ENCODE results near the gene HMCES.

HMCES gene, protein sequence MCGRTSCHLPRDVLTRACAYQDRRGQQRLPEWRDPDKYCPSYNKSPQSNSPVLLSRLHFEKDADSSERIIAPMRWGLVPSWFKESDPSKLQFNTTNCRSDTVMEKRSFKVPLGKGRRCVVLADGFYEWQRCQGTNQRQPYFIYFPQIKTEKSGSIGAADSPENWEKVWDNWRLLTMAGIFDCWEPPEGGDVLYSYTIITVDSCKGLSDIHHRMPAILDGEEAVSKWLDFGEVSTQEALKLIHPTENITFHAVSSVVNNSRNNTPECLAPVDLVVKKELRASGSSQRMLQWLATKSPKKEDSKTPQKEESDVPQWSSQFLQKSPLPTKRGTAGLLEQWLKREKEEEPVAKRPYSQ

GRCh38 chr3:129278439-129278965 is at the start of gene HMCES:
Gene HMCES (plus strand): TSS chr3:129278870. CDS start chr3:129279733, 863 bp downstream.
- DNase-seq (ENCODE audit: low read depth in 2 of 2): peak; percentile 85 to 86

- no peak for DNase-seq (ENCODE audit: low read depth in 2 of 2)
These were observed 49.6 kb upstream of the HMCES start for GRCh38 chr3:129228891-129229585.

GRCh38 chr3:129230311-129231019 is 48.2 kb upstream of the HMCES start:
- no peak for DNase-seq (ENCODE audit: low read depth in 2 of 2)

- DNase-seq (ENCODE audit: low read depth in 2 of 2): no peak
These were observed 47.1 kb upstream of the HMCES start for GRCh38 chr3:129231331-129232119.

DNA sequence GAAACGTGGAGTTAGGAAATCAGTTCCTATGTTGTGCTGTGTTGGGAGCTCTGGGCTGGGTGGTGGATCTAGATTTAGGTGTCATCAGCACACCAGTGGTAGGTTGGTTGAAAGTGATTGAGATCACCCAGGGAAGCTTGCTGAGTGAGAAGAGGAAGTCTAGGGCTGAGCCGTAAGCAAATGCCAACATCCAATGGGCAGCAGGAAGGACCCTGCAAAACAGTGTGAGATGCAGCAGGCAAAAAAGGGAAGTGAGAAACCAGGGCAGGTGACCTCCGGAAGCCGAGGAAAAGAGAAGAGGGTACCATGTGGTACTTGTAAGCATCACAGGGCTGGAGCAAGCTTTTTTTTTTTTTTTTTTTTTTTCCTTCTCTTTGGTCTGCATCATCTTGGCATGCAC is 45.1 kb upstream of the HMCES start:
- no peak for DNase-seq (ENCODE audit: low read depth in 2 of 2)

DNA sequence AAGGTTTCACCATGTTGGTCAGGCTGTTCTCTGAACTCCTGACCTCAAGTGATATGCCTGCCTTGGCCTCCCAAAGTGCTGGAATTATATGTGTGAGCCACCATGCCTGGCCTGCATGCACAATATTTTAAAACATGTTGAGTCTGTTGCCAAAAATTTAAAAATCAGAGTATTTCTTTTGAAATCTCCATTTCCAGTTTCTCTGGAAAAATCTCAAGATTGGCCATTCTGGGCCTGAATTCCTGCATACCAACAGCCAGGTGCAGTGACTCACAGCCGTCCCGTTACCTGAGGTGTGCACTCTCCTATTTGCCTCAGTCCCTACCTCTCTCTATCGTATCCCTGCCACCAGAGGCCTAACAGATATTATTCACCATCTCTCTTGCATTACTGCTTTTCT is 44.2 kb upstream of the HMCES start:
- no peak for DNase-seq (ENCODE audit: low read depth in 2 of 2)

DNA sequence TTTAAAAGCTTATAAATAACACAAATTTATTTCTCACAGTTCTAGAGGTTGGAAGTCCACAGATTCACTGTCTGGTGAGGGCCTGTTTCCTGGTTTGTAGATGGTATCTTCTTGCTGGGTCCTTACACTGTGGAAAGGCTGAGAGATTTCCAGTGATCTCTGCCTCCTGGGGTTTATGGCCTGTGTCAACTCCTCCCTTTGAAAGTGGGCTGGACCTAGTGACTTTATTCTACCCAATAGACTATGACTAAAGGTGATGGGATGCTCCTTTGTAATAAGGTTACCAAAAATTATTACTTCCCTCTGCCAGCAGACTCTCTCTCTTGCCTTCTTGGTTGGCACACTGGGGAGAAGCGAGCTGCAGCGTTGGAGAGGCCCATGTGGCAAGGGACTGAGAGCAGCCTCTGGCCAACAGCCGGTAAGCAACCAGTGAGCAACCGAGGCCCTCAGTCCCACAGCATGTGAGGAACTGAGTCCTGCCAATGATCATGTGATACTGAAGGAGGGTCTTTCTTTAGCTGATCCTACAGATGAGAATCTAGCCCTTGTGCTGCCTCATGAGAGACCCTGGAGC is 43.2 kb upstream of the HMCES start:
- DNase-seq (ENCODE audit: low read depth in 2 of 2): no peak

DNA sequence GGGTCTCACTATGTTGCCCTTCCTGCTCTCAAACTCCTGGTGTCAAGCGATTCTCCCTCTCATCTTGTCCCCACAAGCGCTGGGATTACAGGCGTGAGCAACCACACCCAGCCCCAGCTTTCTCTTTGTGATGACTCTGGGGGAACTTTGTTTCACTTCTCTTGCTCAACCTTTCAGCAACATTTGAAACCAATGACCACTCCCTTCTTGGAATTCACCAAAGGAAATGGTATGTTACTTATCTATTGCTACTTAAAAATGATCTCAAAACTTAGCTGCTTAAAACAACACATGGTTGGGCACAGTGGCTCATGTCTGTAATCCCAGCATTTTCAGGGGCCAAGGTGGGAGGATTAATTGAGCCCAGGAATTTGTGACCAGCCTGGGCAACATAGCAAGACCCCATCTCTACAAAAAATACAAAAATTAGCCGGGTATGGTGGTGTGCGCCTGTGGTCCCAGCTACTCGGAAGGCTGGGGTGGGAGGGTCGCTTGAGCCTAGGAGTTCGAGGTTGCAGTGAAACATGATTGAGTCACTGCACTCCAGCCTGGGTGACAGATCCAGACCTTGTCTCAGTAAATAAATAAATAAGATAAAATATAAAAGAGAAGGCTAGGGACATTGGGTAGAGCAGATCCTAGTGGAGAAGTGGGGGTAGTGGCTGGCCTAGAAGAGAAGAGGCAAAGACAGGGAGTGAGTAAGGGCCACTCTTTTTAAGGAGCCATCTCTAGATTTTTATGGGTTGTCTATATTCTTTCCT is 39.5 kb upstream of the HMCES start:
- DNase-seq (ENCODE audit: low read depth in 2 of 2): peak in 1 of 2 donors; percentile 25

GRCh38 chr3:129239991-129240390 is 38.7 kb upstream of the HMCES start:
- no peak for DNase-seq (ENCODE audit: low read depth in 2 of 2)

DNA sequence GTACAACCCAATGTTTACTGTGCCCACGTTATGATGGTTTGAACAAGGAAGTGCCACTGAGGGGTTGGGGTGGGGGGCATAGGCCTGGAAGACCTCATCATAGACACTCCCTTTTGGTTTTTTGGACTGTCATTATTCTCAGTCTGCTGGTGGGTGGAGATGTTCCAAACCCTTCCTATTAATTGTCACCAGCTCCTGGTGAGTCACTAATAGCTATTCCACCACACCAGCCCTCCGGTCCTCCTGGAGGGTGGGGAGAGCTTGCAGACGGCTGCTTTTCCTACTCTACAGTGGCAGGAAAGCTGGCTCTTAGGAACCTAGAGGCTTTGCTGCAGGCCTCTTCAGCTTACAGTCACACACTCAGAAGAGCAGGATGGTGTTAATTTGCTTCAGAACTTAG is 38.2 kb upstream of the HMCES start:
- DNase-seq (ENCODE audit: low read depth in 2 of 2): no peak

DNA sequence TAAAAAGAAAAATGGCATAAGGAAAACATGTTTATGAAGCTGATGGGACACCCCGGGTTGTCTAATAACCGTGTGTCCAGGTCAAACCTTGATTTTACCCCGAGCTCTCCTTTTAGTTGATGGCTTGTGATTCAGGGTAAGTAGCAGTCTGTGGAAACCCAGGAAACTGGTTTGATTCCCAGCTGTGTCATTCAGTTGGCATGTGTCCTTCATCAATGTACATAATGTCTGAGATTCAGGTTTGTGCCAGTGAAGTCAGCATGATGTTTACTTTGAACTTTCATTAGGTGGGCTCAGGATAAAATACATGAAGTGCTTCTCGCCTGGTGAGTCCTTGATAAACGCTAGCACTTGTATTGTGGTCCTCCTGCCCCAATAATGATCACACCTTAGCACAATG is 33.5 kb upstream of the HMCES start:
- DNase-seq (ENCODE audit: low read depth in 2 of 2): no peak

DNA sequence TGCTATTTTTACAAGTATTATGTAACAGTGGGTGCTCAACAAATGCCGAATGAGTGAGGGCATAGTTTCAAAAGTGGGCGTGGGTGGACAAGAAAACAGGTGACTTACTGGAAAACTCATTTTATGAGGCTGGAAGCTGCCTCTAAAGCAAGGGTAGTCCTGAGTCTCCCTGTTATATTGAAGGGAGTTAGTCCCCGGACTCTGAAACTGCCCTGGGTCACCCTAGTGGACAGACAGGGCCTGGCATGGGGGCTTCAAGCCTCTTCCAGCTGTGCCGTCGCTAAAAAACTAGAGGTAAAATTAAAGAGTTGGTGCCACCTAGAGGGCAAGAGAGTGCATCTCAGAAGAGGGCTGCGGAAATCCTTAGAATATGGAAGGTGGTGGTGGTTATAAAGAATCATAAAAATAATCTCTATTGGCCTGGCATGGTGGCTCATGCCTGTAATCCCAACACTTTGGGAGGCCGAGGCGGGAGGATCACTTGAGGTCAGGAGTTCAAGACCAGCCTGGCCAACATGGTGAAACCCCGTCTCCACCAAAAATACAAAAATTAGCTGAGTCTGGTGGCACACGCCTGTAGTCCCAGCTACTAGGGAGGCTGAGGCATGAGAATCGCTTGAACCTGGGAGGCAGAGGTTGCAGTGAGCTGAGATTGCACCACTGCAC is 32.9 kb upstream of the HMCES start:
- DNase-seq (ENCODE audit: low read depth in 2 of 2): peak; percentile 51 to 56

DNA sequence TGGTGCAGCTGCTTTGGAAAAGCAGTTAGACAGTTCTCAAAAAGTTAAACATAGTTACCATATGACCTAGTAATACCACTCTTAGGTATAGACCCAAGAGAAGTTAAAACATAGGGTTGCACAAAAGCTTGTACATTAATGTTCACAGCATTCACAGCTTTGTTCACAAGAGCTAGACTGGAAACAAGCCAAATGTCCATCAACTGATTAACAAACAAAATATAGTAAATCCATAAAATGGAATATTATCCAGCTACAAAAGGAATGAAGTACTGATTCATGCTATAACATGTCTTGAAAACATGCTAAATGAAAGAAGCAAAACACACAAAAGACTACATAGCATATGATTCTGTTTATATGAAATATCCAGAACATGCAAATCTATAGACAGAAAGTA is 32.0 kb upstream of the HMCES start:
- DNase-seq (ENCODE audit: low read depth in 2 of 2): no peak

DNA sequence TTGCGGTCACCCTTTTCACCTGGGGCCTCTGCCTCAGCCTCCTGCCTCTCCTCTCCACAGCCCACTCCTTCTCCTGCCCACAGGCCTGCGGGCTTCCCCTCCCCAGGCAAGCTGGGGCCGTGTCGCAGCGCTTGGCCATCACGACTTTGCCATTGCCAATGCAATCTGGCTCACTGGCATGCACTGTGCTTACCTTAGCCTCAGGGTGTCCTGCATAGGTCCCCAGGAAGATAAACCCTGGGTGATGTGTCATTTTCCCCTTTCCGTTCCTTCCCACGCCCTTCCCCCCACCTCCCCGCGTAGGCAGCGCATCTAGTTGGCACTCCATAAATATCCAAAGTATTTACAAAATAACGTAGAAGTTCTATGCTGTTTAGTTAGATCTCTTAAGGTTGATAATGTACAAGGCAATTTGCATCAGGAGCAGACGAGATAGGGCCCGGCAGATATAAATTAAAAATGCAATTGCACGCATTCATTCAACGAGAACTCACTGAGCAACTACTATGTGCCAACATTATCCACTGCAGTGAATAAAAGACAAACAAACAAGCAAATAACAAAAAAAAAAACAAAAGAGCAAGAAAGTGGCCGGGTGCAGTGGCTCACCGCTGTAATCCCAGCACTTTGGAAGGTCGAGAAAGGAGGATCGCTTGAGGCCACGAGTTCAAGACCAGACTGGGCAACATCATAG is 30.2 kb upstream of the HMCES start:
- DNase-seq (ENCODE audit: low read depth in 2 of 2): no peak

GRCh38 chr3:129249284-129250065 is 29.2 kb upstream of the HMCES start, which contains the start of gene COPG1:
Gene COPG1 (plus strand): TSS chr3:129249606. CDS start chr3:129249710, 104 bp downstream.
- DNase-seq (ENCODE audit: low read depth in 2 of 2): peak; percentile 84 to 86

GRCh38 chr3:129252748-129253147 is 25.9 kb upstream of the HMCES start:
- DNase-seq (ENCODE audit: low read depth in 2 of 2): no peak

DNA sequence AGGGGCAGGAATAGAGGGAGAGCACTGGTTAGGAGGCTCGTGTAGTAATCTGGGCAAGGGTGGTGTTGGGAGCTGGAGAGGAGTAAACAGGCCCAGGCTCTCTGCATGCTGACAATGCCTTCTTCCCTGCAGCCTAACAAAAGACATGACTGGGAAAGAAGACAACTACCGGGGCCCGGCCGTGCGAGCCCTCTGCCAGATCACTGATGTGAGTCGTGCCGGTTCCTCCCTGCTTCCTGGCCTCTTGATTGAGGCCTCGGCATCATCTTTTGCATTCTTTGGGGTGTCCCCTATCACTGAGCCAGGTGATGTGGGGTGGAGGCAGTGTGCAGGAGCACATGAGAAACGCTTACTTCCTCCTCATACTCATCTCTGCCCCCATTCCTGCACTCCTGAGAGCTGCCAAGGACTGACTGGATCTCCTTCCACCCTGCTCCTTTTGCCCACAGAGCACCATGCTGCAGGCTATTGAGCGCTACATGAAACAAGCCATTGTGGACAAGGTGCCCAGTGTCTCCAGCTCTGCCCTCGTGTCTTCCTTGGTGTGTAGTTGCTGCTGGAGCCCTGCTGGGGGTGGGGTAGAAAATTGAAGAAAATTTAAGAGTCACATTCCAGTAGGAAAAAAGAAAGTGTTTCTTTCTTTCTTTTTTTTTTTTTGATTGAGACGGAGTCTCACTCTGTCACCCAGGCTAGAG is 24.0 kb upstream of the HMCES start:
- no peak for DNase-seq (ENCODE audit: low read depth in 2 of 2)

DNA sequence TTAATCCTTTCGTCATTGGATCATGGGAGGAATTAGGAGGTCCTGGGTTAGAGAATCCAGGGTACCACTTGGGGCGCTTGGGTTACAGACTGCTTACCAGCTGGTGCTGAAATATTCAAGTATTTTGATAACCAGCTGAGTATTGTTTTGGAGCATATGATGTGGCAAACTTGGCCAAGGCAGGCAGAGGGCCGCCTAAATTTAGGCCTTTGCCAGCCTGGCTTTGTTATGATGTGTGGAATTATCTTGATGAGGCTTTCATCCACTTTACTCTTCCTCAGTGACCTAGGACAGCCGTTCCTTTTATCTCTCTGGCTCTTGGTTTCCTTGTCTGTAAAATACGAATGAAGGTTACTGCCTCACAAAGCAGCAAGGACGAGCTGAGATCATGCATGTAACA is 22.4 kb upstream of the HMCES start:
- no peak for DNase-seq (ENCODE audit: low read depth in 2 of 2)
